ENCODE measurements around the gene GNMT.
A peak's percentile ranks its signal among the peaks of the same experiment; 100 is the strongest.

GNMT gene

DNA sequence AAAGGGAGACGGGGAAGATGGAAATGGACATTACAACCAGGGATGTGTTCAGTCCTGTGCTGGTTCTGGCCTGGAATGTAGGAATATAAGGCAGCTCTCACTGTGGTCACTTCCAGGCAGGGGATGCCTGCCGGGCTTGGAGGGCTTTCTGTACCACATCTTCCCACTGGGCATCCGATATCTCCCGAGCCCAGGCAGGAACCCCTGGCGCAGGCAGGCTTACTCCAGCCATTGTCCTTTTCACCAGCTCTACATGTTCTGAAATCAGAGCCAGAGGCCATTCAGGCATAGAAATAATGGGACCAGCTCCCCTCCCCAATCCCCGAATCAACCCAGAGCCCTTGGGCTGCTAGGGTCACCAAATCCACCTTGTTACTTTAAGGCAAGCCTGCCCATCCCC is 51.8 kb downstream of the GNMT start:
- Histone ChIP-seq H3K4me1 (ENCODE audit: control insufficient read depth in 1 of 2, insufficient read depth in 1 of 2, low read depth in 1 of 2, low read length in 1 of 2) (peaks cover 31 to 33% of the 10 kb centered on the region in 2 experiments), H3K4me3 (ENCODE audit: low read depth in 1 of 2, low read length in 1 of 2) (no peak overlapping the region), H3K27ac (peak overlapping the region; percentile 82), H3K9me3 (no peaks in the 10 kb centered on the region), H3K27me3 (no peaks in the 10 kb centered on the region), H3K36me3 (peaks cover 54% of the 10 kb centered on the region)
- TF ChIP-seq, protein P1, sequence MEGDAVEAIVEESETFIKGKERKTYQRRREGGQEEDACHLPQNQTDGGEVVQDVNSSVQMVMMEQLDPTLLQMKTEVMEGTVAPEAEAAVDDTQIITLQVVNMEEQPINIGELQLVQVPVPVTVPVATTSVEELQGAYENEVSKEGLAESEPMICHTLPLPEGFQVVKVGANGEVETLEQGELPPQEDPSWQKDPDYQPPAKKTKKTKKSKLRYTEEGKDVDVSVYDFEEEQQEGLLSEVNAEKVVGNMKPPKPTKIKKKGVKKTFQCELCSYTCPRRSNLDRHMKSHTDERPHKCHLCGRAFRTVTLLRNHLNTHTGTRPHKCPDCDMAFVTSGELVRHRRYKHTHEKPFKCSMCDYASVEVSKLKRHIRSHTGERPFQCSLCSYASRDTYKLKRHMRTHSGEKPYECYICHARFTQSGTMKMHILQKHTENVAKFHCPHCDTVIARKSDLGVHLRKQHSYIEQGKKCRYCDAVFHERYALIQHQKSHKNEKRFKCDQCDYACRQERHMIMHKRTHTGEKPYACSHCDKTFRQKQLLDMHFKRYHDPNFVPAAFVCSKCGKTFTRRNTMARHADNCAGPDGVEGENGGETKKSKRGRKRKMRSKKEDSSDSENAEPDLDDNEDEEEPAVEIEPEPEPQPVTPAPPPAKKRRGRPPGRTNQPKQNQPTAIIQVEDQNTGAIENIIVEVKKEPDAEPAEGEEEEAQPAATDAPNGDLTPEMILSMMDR (IDR thresholded peaks at IDR 0.05) = no peak

DNA sequence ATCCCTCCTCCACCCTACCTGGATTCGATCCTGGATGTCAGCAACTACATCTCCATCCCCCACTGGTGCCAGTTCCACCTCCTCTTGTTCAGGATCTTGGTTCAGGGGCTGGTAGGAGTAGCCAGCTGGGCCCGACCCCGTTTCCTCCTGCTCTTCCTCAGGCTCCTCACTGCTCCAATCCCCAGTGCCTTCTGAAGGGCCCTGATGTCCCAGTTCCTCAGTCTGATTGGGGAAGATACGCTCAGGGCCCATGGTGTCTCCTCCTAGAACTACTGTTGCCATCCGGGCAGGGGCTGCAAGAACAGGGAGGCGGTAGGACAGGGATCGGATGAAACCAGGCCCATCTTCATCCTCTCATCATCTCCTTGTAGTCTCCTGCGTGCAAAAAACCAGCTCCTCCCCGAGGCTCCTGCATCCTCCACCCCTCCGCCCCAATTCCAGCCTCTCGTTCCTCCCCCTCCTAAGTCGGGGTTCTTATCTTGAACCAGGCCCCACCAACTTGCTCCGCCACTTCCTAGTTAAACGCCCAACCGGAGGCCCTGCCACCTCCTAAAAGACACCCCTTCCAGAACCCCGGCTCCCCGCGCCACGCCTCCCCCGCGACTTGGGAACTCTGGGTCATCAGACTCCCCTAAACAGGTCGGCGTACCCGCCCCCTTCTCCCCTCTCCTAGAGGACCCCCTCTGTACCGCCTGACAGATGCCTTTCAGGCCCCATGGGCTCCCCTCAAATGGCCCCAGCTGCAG is 52.7 kb downstream of the GNMT start:
- H3K4me3 ChIP-seq (ENCODE audit: low read depth in 1 of 2, low read length in 1 of 2) = peak overlapping the region; percentile 79 to 86
- peak overlapping the region; percentile 82 for H3K27ac ChIP-seq
- peaks cover 31 to 33% of the 10 kb centered on the region in 2 experiments for H3K4me1 ChIP-seq (ENCODE audit: control insufficient read depth in 1 of 2, insufficient read depth in 1 of 2, low read depth in 1 of 2, low read length in 1 of 2)
- TF ChIP-seq, protein P1 (IDR thresholded peaks at IDR 0.05) = no peak
- no peaks in the 10 kb centered on the region for H3K27me3 ChIP-seq
- H3K36me3 ChIP-seq = peaks cover 54% of the 10 kb centered on the region
- H3K9me3 ChIP-seq = no peaks in the 10 kb centered on the region
